Midbrain (tissue), 1 donor: Measurements from ENCODE around the gene IPPK.
"Not testable (repeated sequence)": the region's sequence is repeated elsewhere in the genome, so short reads cannot be mapped to it uniquely, and the experiment has no call there.

Source experiments
- DNase-seq: peaks from one replicate; lab custom pipeline; 2025; lab: John Stamatoyannopoulos, UW

The IPPK gene

GRCh38 chr9:92637326-92637725, 32.6 kb downstream of the IPPK start:
- DNase-seq: no peak

- DNase-seq: no peak
These were observed 33.3 kb downstream of the IPPK start for GRCh38 chr9:92636627-92637026.

DNA sequence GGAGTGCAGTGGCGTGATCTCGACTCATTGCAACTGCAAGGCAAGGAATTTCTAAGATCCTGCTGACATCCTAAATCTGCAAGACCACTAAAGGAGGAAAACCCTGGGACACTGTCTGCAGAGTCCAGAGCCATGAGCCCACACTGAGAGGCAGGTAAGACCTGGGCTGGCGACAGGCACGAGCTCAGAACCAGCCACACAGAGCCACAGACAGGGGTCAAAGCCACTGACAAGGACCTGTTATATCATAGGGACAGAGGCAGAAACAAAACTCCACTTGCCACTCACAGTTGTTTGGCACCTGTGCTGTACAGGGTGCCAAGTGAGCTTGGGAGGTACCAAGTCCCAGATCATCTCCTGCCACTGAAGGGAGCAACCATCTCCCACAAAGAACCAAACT, 34.2 kb downstream of the IPPK start:
- DNase-seq: no peak

DNA sequence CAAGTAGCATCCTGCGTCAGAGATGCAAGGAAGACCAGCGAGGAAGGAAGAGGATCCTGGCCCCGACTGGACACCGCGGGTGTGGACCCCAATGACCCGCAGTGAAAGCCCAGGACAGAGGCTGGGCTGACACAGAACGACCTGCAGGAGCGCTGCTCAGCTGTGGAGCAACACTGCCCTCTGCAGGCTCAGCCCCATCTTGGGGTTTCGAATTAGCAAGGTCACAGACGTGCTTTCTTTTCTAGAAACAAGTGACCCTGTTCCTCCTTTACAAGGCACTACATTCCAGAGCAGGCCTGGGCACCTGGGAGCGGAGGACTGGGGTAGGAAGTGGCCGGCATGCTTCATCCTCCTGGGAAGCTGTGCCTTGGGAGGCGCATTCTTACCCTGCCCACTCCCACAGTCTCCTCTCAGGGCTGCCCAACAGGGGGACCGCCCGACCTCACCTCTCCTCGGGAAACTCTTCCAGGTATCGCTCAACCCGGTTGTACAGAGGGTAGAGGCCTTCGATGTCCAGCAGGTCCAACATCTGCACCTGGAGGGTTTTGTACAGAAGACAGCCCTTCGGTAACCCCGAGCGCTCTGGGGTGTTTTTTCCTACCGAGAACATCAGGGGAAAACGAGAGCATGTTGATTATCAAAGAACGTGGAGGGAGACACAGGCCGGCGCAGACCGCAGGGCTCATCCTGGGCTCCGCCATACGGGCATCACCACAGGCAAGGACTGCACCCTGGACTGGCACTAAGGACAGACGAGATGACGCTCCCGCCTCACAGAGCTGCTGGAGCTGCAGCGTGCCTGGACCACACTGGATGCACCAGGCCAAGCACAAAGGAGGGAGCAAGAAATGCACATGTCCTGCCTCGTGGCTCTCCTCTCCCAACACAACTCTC, 35.0 kb downstream of the IPPK start:
- DNase-seq: peak; percentile 74

- no peak for DNase-seq
These were observed 36.2 kb downstream of the IPPK start for GRCh38 chr9:92633614-92634278.

- DNase-seq: no peak
These were observed 37.3 kb downstream of the IPPK start for GRCh38 chr9:92632641-92633040.

DNA sequence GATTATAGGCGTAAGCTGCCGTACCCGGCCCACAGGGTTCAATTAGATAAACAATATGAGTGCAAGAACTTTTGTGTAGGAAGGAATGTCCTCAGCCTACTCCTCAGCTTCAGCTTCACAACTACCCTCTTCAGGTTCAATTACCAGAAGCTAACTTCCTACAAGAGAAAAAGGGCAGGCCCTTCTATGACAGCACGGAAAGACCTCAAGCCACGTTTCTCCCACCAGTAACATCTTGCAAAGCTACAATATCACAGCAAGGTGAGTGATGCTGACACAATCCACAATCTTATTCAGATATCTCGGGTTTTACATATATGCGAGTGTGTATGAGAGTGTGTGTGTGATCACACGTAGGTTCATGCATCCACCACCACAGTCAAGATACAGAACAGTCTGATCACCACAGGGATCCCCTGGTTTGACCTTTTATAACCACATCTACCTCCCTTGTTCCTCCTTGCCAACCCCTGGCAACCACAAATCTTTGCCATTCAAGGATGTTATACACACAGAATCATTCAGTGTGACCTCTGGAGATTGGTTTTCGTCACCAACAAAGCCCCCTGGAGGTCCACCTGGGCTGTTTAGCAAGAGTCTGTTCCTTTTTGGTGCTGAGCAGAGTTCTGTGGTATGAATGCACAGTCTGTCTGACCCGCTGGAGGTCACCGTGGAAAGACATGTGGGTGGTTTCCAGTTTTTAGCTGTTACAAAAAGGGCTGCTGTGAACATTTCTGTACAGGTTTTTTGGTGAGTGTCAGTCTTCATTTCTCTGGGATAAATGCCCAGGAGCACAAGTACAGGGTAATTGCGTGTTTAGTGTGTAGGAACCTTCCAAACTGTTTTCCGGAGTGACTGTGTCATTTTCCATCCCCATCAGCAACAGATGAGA, 38.2 kb downstream of the IPPK start:
- DNase-seq: no peak

GRCh38 chr9:92627651-92628050, 42.3 kb downstream of the IPPK start:
- no peak for DNase-seq

- no peak for DNase-seq
These were observed 43.4 kb downstream of the IPPK start for GRCh38 chr9:92626484-92626883.

- DNase-seq: not testable (repeated sequence)
These were observed 46.0 kb downstream of the IPPK start for GRCh38 chr9:92623936-92624335.

GRCh38 chr9:92620845-92621244, 49.1 kb downstream of the IPPK start:
- DNase-seq: no peak

DNA sequence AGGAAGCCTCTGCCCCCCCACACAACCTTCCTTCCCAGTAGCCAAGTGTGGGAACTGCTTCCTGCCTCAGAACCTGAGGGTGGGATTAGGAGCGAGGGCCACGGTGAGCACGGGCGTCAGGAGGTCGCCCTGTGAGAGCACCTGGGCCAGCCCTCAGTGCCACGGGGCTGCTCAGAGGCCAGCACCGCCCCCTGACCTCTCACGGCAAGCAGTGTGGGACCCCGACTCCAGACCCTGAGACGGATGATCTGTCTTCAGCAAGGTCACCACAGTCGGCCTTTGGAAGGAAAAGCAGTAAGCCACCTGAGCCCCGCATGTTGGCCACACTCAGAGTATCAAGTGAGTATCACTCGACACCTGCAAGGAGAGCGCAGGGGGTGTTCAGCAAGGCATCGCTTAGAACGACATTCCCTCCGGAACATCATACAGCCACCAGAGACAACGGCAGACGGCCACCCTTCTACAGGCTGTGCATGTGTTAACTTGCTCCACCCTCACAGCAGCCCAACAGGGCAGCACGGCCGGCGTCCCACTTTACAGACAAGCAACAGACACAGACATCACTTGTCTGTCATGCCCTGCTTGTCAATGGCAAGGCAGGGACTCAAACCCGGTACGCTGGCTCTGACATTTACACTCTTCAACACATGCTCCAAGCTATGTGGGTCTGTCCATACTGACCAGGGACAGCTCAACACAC, 50.2 kb downstream of the IPPK start:
- no peak for DNase-seq

DNA sequence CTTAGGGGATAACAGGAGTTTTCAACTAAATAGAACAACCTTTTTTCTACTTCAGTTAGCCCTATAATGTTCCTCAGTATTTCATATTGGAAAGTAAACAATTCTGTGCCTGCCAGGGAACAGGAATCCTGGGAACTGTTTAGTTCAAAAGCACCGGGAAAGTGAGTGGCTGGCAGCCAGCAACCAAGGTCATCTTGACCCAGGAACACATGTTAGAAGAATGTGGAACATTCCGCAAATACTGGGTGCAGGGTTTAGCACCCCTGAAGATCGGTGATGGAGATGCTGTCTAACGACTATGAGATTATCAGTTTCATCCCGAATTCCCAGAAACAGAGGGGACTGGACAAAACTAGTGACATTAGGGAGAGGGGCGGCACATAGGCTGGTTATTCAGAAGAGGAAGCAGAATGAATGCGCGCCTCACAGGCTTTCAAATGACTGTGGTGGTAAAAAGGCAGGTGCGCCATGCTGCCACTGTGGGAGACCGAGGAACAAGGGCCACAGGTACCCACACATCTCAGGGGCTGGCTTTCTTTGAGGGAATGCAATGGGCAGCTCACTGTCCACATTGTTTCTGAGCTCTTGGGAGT, 51.2 kb downstream of the IPPK start:
- DNase-seq: no peak

- no peak for DNase-seq
These were observed 51.9 kb downstream of the IPPK start for GRCh38 chr9:92617951-92618510.

- DNase-seq: no peak
These were observed 52.6 kb downstream of the IPPK start for GRCh38 chr9:92617195-92617813.

- no peak for DNase-seq
These were observed 53.2 kb downstream of the IPPK start for GRCh38 chr9:92616655-92617111.

DNA sequence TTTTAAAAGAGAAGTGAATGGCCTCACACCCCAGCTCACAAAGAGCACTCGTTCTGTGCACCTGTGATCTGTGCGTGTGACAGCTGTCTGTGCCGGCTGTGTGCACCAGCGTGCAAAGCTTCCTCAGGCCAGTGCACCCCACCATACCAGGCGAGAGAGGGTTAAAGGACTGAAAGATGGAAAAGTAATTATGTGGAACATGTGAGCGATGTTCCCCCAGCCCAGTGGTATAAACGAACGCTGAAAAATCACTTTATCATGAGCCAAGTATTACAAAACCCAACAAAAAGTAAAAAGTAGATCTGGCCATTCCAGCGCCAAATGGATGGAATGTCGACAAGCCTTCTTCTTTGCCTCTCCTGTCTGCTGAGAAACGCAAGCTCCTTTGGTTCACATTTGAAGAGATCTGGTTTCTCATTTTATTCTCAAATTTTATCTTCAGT, 53.7 kb downstream of the IPPK start:
- no peak for DNase-seq

DNA sequence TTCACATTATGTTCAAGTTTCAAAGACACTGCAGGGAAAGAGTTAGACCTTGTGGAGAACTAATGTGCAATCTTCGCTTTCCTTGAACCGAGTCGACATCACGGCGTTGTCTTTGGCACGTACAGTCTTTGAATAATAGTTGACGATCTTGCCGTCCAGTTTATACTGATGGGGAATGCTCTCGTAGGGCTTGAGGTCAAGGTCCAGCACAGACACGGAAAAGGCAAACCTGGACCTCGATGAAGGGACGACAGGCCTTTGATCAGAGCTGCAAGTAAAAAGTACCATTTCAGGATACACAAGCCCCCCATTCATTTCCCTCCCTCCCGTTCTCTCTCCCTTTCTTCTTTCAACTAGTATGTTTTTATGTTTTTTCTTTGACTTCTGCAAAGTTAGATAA, 54.1 kb downstream of the IPPK start:
- DNase-seq: no peak

GRCh38 chr9:92614763-92615461, 55.0 kb downstream of the IPPK start:
- DNase-seq: peak; percentile 19

- no peak for DNase-seq
These were observed 55.8 kb downstream of the IPPK start for GRCh38 chr9:92614123-92614510.
